HG03025 (cell line): ENCODE data around the gene SHC3.

Source experiments
- ATAC-seq: cut with Tn5 transposase; IDR thresholded peaks from one replicate; pipeline ENCODE4 v1.9.1; 2021; ENCODE audit warnings: mild to moderate bottlenecking, moderate library complexity; ENCODE audit not compliant: unreplicated experiment, low FRiP score

The SHC3 gene

DNA sequence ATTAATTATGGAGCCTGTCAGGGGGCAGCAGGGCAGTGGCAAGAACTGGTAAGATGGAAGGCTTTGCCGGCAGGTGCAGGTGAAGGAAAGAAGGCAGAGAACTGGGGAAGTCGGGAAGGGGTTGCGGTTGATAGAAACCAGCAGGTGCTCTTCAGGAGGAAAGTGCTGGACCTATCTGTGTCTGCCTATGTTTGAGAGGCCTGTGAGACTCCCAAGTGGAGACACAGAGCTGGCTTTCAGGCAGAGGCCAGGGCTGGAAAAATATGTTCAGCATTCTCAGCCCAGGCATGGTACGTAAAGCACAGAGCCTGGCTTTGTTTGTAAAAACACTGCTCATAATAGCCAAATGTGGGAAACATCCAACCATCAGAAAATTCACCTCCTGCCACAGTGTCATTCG lies 117.8 kb downstream of the SHC3 start:
- ATAC-seq = no peak

GRCh38 chr9:89059925-89060506 lies 118.6 kb downstream of the SHC3 start:
- no peak for ATAC-seq

DNA sequence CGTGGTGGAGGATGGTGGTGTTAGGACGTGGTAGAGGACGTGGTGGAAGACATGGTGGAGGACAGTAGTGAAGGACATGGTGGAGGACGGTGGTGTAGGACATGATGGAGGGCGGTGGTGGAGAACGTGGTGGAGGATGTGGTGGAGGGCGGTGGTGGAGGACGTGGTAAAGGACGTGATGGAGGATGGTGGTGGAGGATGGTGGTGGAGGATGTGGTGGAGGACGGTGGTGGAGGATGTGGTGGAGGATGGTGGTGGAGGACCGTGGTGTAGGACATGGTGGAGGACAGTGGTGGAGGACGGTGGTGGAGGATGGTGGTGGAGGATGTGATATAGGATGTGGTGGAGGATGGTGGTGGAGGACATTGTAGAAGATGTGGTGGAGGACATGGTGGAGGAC lies 119.7 kb downstream of the SHC3 start:
- ATAC-seq = no peak

DNA sequence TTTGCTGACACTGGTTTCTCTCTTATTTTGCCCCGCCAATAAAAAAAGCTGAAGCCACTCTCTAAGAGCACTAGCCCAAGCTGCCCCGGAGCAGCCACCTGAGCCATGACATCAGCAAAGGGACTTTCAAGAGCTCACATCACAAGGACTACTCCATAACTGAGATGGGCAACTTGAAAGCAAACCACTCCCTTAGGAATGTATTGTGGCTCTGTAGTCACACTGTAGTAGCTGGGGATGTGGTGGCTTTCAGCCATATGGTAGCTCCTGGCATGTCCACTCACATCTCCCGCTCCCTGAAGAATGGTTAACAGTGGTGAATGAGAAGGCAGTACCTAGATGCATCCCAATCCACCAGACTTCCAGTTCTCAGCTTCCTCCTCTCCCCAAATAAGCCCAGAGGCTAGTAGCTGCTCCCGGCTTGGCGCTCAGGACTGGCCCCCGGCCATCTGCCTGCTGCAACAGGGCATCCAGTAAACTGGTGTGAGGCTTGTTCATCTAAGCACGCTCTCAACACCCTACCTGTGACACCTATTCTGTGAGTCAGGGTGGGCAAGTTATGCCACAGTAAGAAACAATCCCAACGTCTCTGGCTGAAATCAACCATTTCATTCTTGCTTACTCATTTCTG lies 123.6 kb downstream of the SHC3 start:
- ATAC-seq = no peak

DNA sequence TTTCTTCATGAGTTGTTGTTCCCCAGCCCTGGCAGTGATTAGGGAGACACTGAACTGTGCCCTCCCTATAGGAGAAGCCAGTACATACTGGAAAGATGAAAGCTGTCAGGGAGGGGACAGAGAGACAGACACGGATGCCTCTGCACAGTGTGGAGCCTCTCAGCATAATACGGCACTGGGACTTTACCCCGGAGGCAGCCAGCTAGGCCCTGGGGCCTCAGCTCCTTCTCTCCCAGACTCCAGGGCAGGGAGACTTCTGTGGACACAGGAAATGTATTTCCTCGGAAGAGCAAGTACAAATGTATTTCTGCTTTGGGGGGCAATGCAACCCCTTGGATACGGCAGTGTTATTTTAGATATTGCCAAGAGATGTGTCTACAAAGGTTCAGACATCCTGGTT lies 125.3 kb downstream of the SHC3 start:
- ATAC-seq = no peak

- ATAC-seq = no peak
Measured at GRCh38 chr9:89052470-89053097, 126.0 kb downstream of the SHC3 start.

DNA sequence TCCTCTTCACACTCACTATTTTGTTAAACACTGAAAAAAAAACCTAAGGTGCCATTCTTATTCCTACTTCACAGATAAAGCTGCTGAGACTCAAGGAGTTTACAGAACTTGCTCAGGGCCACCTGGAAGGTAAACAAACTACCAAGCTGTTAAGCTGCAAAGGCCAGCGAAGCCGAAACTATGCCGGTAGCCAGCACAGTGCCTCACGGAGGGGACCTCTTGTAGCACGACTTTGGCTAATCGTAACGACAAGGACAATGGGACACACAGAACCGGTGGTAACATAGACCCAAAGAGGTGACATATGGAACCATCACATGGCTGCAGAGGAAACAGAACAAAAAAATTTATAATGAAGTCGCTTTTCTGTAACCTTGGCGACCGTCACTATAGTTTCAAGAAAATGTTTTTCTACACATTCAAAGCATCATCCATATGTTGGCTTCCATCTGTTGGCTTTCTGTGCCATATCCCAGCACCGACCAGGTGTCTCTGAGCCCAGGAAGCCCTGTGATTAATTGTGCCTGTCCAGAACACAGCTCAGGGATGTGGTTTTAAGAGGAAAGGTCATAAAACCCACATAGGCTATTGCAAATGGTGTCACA lies 127.1 kb downstream of the SHC3 start:
- no peak for ATAC-seq

DNA sequence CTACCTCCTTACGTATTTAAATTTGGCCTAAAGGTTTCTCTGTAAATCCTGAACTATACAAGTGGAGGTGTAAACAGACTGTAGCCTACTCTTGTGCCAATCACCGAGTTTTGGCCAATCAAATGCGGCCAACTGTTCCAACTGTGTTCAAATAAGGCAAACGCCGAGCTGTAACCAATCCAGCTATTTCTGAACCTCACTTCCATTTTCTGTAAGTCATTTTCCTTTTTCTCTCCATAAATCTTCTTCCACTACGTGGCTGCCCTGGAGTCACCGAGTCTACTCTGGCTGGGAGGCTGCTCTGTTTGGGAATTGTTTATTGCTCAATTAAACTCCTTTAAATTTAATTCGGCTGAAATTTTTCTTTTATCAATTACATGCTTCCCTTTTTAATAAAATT lies 129.0 kb downstream of the SHC3 start:
- no peak for ATAC-seq

DNA sequence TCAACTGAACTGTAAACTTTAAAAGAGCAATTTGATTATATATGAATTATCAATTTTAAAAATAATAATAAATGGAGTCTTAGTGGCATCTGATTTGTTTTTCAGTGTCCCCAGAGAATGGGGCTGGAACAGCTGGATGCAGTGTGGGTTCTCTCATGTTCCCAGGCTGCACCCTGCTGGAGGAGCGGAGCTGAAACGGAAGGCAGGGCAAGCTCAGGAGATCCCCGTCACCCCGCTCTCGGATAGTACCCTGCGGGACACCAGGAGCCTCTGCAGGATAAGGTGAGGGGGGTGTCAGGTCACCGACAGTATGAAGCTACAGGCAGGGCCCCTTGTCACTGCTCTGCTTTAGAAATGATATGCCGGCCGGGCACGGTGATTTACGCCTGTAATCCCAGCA lies 130.0 kb downstream of the SHC3 start:
- no peak for ATAC-seq

- no peak for ATAC-seq
Measured at GRCh38 chr9:89047667-89048066, 131.0 kb downstream of the SHC3 start.

DNA sequence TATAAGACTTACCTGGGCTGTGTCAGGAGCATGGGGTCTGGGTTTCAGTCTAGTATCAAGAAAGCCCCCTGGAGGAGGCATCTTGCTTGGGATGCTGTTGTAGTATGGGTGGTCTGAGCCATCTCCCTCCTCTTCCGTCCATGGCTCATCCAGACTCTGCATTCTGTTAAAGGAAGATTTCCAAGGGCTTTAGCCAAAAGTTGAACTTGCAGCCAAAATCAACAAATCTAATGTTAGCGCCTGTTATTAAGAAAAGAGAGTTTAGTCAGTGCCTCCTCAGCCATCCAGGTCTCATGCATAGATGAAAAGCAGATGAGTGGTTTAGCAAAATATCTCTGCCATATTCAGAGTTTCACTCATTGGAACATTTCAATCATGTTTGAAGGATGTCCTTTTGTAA lies 131.8 kb downstream of the SHC3 start:
- ATAC-seq = no peak

- no peak for ATAC-seq
Measured at GRCh38 chr9:89044881-89045280, 133.7 kb downstream of the SHC3 start.

DNA sequence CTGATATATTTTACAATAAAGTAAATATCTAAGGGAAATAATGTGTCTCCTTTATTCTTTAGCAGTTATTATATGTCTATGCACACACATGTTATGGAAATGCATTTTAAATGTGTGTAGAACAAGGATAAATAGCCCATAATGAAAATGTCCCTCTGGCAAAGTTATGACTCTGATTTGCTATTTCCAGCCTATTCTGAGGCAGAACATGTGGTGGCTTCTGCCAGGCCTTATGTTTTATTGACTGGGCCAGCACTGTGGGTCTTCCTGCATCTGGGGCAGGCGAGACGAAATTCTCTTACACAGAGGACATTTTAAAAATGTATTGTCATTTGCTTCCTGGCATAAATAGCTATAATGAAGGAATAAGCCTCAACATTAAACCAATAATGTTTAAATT lies 134.5 kb downstream of the SHC3 start:
- no peak for ATAC-seq

GRCh38 chr9:89042984-89043383 lies 135.6 kb downstream of the SHC3 start:
- ATAC-seq = no peak

- ATAC-seq = no peak
Measured at GRCh38 chr9:89039664-89040063, 139.0 kb downstream of the SHC3 start.

- no peak for ATAC-seq
Measured at GRCh38 chr9:89039104-89039465, 139.5 kb downstream of the SHC3 start.

DNA sequence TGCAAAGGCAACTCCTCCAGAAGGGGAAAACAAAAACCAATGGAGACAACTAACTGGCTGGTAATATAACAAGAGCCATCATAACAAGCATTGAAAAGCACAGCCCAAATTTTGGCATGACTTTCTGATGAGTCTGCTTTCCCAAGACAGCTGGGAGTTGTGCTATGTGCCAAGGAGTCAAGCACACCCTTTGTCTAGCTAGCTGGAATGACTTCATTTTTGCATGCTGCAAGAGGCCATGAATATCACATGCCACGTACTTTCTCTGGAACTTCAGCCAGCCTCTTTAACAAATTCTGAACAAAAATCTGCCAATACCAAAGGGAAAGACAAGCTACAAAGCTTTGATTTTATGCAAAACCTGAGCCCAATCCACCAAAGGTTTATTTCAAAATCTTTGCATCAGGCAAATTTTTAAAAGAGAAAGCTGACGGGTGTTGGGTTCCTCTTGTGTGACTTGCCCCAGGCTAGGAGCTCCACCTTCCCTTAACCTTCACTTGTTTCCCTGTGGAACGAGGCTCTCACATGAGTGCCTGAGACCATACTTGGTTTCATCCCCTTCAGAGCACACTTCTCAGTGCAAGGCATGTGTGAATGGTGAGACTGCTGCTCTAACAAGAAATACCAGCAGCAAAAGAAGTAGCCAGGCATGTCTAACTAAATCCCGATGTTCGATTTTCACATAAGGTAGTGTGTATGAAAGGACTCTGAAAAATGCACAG lies 140.1 kb downstream of the SHC3 start:
- ATAC-seq = no peak

DNA sequence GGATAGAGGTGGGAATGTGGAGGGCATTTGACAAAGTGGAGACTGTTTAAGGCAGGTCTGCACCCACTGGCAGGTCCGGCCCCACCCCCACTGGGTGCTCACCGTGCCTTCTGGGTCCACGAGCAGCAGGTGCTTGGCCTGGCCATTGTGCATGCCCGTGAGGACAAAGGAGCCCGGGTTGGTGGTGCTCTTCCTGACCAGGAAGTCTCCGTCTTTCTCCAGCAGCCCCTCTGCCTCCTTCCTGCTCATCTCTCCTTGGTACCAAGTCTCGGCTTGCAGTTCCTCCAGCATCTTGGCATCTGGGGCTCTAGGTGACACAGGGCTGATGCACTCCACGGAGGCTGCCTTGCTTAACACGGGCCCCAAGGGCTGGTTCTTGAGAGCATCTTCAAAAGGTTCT lies 140.7 kb downstream of the SHC3 start:
- ATAC-seq = no peak

- no peak for ATAC-seq
Measured at GRCh38 chr9:89037346-89037745, 141.3 kb downstream of the SHC3 start.

- ATAC-seq = no peak
Measured at GRCh38 chr9:89036891-89037290, 141.7 kb downstream of the SHC3 start.

GRCh38 chr9:89036383-89036782 lies 142.2 kb downstream of the SHC3 start:
- no peak for ATAC-seq
